ENCODE measurements around the gene LYL1. TPM values are rescaled to one million over a fixed set of nuclear protein-coding genes. Genes with fewer than 3 reads are reported as not detected.

LYL1 gene
- total RNA-seq, 1 experiment from 2014 or later, result 0.23 TPM

DNA sequence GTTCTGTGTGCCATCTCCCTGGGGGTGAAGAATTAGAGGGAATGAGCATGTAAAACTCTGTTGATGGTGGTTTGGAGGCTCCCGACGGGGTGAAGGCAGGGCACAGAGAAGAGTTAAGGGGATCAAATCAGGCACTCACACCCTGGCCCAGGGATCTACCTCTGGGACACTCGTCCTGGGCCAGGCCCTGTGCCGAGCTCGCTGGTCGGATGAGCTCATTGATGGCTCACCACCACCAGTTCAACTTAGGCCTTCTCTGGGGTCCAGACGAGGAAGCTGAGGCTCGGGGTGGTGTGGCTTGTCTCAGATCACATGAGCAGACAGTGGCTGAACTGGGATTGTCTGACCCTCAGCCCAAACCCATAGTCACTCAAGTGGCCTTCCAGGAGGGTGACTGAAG is 17.0 kb upstream of the LYL1 start:
- in situ Hi-C loops (cut with HindIII; ENCODE audit: low pct_unique_long_range_greater_than_20kb, low sequenced_read_pairs) (no loop called here), intact Hi-C loops (cut with micrococcal nuclease; ENCODE audit: unreplicated experiment) (no loop called here)
- BruUV-seq (replicated peaks), result no TSS peak
- Histone ChIP-seq H3K27ac (ENCODE audit: low read length) (peak overlapping the region; percentile 79), H3K36me3 (ENCODE audit: control insufficient read depth, insufficient read depth, low read length) (peaks cover 5% of the 10 kb centered on the region), H3K4me1 (ENCODE audit: control insufficient read depth, insufficient read depth, low read length) (peaks cover 26% of the 10 kb centered on the region), H3K9me3 (ENCODE audit: control insufficient read depth, insufficient read depth, low read depth, low read length) (no peaks in the 10 kb centered on the region), H3K4me3 (ENCODE audit: low read depth in 2 of 2, low read length in 2 of 2) (peak overlapping the region; percentile 63 to 76), H3K27me3 (ENCODE audit: control insufficient read depth, insufficient read depth, low read length) (no peaks in the 10 kb centered on the region)
- TF ChIP-seq TCF7L2 (IDR thresholded peaks at IDR 0.05; ENCODE audit: low read depth, low read length), result no peak
- TF ChIP-seq, protein P1, sequence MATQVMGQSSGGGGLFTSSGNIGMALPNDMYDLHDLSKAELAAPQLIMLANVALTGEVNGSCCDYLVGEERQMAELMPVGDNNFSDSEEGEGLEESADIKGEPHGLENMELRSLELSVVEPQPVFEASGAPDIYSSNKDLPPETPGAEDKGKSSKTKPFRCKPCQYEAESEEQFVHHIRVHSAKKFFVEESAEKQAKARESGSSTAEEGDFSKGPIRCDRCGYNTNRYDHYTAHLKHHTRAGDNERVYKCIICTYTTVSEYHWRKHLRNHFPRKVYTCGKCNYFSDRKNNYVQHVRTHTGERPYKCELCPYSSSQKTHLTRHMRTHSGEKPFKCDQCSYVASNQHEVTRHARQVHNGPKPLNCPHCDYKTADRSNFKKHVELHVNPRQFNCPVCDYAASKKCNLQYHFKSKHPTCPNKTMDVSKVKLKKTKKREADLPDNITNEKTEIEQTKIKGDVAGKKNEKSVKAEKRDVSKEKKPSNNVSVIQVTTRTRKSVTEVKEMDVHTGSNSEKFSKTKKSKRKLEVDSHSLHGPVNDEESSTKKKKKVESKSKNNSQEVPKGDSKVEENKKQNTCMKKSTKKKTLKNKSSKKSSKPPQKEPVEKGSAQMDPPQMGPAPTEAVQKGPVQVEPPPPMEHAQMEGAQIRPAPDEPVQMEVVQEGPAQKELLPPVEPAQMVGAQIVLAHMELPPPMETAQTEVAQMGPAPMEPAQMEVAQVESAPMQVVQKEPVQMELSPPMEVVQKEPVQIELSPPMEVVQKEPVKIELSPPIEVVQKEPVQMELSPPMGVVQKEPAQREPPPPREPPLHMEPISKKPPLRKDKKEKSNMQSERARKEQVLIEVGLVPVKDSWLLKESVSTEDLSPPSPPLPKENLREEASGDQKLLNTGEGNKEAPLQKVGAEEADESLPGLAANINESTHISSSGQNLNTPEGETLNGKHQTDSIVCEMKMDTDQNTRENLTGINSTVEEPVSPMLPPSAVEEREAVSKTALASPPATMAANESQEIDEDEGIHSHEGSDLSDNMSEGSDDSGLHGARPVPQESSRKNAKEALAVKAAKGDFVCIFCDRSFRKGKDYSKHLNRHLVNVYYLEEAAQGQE (IDR thresholded peaks at IDR 0.05; ENCODE audit: insufficient read depth in 1 of 2, low read depth in 2 of 2, low read length in 1 of 2), result no peak
- DNase-seq (ENCODE audit: low read depth, low spot score) (no peak), ATAC-seq (no peak)
- ChIA-PET CTCF (no interaction called here), POLR2A (interaction anchor here (0.5 to 0.8 kb wide), 2 partner anchors 14 to 32 kb away, joined by 4 to 8 read pairs; no protein-coding TSS in a partner anchor)

DNA sequence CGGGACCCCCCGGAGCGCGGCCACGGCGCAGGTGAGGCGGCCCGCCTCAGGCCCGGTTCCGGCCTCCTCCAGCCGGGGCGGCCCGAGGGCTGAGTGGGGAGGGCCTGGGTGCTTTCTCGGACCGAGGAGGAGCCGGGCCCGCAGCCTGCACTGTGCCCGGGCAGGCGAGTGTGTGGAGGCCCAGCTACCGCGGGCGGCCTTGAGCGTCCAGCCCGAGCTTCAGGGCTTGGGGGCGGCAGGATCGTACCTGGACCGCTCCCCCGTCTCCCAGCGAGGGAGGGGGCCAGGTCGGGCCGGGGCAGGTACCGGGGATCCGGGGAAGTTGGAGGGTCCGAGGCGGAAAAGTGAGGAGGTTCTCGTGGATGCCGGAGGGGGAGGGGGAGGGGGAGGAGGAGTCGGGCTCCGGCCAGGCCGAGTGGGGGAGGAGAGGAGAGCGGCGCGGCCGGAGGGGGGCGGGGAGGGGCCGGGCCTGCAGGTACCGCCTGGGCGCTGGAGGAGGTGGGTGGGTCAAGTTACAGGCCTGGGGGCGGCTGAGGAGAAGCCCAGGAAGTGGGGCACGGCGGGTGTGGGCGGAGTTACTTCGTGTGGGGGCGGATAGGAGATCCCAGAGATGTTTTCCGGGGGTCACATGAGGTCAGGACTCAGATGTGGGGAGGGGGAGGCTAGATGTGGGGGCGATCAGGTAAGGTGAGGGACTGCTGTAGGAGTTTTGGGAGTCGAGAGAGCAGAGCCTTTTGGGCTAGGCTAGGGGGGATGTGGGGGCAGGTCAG is 16.0 kb upstream of the LYL1 start:
- peak overlapping the region; percentile 79 for H3K27ac ChIP-seq (ENCODE audit: low read length)
- no peak for TF ChIP-seq SIN3A (IDR thresholded peaks at IDR 0.05; ENCODE audit: borderline replicate concordance, insufficient read depth, low read depth, low read length)
- peaks cover 26% of the 10 kb centered on the region for H3K4me1 ChIP-seq (ENCODE audit: control insufficient read depth, insufficient read depth, low read length)
- ChIA-PET CTCF (no interaction called here), POLR2A (interaction anchor here (0.5 to 1.2 kb wide), 3 partner anchors 15 to 34 kb away, joined by 3 to 8 read pairs (median 4); no protein-coding TSS in a partner anchor)
- in situ Hi-C loops (cut with HindIII; ENCODE audit: low pct_unique_long_range_greater_than_20kb, low sequenced_read_pairs) (no loop called here), intact Hi-C loops (cut with micrococcal nuclease; ENCODE audit: unreplicated experiment) (no loop called here)
- no TSS peak for BruUV-seq (replicated peaks)
- H3K36me3 ChIP-seq (ENCODE audit: control insufficient read depth, insufficient read depth, low read length), result peaks cover 5% of the 10 kb centered on the region
- no peak for DNase-seq (ENCODE audit: low read depth, low spot score)
- H3K4me3 ChIP-seq (ENCODE audit: low read depth in 2 of 2, low read length in 2 of 2), result peak overlapping the region; percentile 63 to 76
- no peaks in the 10 kb centered on the region for H3K27me3 ChIP-seq (ENCODE audit: control insufficient read depth, insufficient read depth, low read length)
- no peaks in the 10 kb centered on the region for H3K9me3 ChIP-seq (ENCODE audit: control insufficient read depth, insufficient read depth, low read depth, low read length)
- ATAC-seq, result peak; percentile 22; the same call in 1 of the 2 replicates

DNA sequence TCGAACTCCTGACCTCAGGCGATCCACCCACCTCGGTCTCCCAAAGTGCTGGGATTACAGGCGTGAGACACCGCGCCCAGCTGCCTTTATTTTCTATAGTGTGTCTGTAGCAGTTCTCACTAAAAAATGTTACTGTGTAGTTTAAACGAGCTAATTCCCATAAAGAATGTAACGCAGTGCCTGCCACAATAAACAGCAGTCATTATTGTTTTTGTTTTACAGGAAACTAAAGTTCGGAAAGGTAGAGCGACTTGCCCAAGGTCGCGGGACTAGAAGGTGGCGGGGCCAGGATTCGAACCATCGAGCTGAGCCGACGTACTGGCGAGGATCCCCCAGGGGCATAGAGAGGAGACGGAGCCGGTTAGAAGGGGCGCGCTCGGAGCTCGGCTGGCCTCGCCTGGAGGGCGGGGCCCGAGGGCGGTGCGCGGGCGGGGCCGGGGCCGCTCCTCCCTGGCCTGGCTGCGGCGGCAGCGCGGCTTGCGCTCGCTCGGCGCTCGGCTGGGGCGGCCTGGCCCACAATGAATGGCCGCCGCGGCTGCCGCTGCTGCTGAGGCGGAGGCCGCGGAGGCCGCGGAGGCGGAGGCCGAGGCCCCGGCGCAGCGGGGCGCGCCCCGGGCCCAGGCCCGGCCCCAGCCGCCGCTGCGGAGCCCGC is 15.2 kb upstream of the LYL1 start, which contains the start of gene NACC1:
Gene NACC1, plus strand, starts transcription at position 493 of the 652 bp plus-strand sequence. CDS start 16,944 bp downstream, outside the sequence.
- POLR2A ChIA-PET, result interaction anchor here (0.6 to 1.2 kb wide), 2 partner anchors 9 to 34 kb away, joined by 3 to 7 read pairs; no protein-coding TSS in a partner anchor
- Histone ChIP-seq H3K27me3 (ENCODE audit: control insufficient read depth, insufficient read depth, low read length) (no peaks in the 10 kb centered on the region), H3K36me3 (ENCODE audit: control insufficient read depth, insufficient read depth, low read length) (peaks cover 5% of the 10 kb centered on the region), H3K9me3 (ENCODE audit: control insufficient read depth, insufficient read depth, low read depth, low read length) (no peaks in the 10 kb centered on the region), H3K4me3 (ENCODE audit: low read depth in 2 of 2, low read length in 2 of 2) (peak within 1 kb of the TSS; percentile 90 to 92), H3K27ac (ENCODE audit: low read length) (peak within 1 kb of the TSS; percentile 91), H3K4me1 (ENCODE audit: control insufficient read depth, insufficient read depth, low read length) (peaks cover 26% of the 10 kb centered on the region)
- in situ Hi-C loops (cut with HindIII; ENCODE audit: low pct_unique_long_range_greater_than_20kb, low sequenced_read_pairs) (no loop called here), intact Hi-C loops (cut with micrococcal nuclease; ENCODE audit: unreplicated experiment) (no loop called here)
- DNase-seq (ENCODE audit: low read depth, low spot score) (peak; percentile 78), ATAC-seq (peak; percentile 86)
- CTCF ChIA-PET, result no interaction called here
- TF ChIP-seq, protein P1 (IDR thresholded peaks at IDR 0.05; ENCODE audit: insufficient read depth in 1 of 2, low read depth in 2 of 2, low read length in 1 of 2), result 0 out of 4 replicates have a peak, but pooled peaks of 1 of the 2 experiments have one; percentile 19
- TF ChIP-seq POLR2AphosphoS5 (IDR thresholded peaks at IDR 0.05; ENCODE audit: low read depth, low read length) (no peak), TCF7L2 (IDR thresholded peaks at IDR 0.05; ENCODE audit: low read depth, low read length) (no peak; the same call in 1 of the 2 replicates)
- no TSS peak for BruUV-seq (replicated peaks)
